Neutrophil (primary cell): ENCODE data around the gene WFIKKN1.

ENCODE experiments used
- H3K27ac ChIP-seq: fragments of 200-600 bp; sonication (generic); 2 replicates; pipeline ENCODE4 v1.5.1; 2016; ENCODE audit warnings: mild to moderate bottlenecking, moderate library complexity
- H3K27me3 ChIP-seq: fragments of 200-600 bp; sonication (generic); 2 replicates; pipeline ENCODE4 v1.6.0; 2016; ENCODE audit warnings: mild to moderate bottlenecking
- H3K36me3 ChIP-seq: fragments of 200-600 bp; sonication (generic); 2 replicates; pipeline ENCODE4 v1.5.1; 2017
- H3K4me1 ChIP-seq, 2 experiments: fragments of 200-600 bp in 1 of 2; sonication (generic) in 1 of 2; 1 replicate in 1 of 2; 2 replicates in 1 of 2; pipeline versions ENCODE4 v1.5.1 to v1.6.1; 2013 to 2016; ENCODE audit warnings: low read depth in 1 of 2, low read length in 1 of 2, mild to moderate bottlenecking in 1 of 2, moderate library complexity in 1 of 2; ENCODE audit not compliant: control insufficient read depth in 1 of 2, insufficient read depth in 1 of 2
- H3K4me3 ChIP-seq, 2 experiments: fragments of 200-600 bp in 1 of 2; sonication (generic) in 1 of 2; 1 replicate in 1 of 2; 2 replicates in 1 of 2; pipeline ENCODE4 v1.5.1; 2013 to 2016; ENCODE audit warnings: low read depth in 1 of 2, low read length in 1 of 2, mild to moderate bottlenecking in 1 of 2, moderate library complexity in 1 of 2
- H3K9me3 ChIP-seq: fragments of 200-600 bp; sonication (generic); 2 replicates; pipeline ENCODE4 v1.5.1; 2016
- TF ChIP-seq, protein P1 (sequence below): fragments of 200-600 bp; sonication (generic); IDR thresholded peaks from 2 replicates; pipeline ENCODE4 v1.5.1; 2016; ENCODE audit warnings: antibody characterized with exemption

The WFIKKN1 gene

DNA sequence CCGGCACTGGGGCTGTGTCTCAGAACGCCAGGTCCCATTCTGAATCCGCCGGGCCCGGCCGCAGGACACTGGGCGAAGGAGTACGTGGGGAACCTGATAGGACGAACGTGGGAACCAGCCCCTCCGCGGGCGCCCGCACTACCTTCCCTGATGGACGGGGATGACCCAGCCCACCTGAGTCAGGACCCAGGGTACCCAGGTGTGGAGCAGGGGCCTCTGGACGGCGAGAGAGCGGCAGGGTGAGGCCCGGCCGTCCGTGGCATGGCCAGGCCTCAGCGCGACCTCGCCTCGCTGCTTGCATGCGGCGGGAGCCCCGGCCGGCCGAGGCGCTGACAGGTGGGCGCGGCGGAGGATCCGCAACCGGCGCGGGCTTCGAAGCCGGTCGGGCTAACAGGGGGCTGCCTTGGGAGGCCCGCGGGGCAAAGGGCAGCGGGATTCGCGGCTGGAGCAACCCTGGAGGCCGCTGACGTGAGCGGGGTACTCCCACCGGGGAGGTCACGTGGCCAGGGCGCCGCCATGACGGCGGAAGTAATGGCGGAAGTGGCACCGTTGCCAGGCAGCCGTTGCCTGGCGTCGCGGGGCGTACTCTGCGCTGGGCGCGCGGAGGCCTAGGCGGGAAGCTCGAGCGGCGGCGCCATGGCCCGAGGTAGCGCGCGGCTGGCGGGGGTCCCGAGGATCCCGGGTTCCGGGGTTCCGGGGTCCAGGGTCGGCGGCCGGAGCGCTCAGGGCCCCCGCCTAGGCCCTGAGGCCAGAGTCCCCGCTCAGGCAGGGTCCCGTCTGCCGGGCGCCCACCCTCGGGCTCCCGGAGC is 18.2 kb downstream of the WFIKKN1 start, which contains the start of gene WDR90:
TSS of gene WDR90 (plus strand) at position 585 of the 809 bp plus-strand sequence. CDS start at position 637, 52 bp downstream.
- peak within 1 kb of the TSS; percentile 78 for H3K27ac ChIP-seq
- H3K9me3 ChIP-seq, result no peaks in the 10 kb centered on the region
- H3K4me1 ChIP-seq, result peaks cover 21 to 31% of the 10 kb centered on the region in 2 experiments
- peak within 1 kb of the TSS; percentile 80 to 84 for H3K4me3 ChIP-seq
- TF ChIP-seq, protein P1, sequence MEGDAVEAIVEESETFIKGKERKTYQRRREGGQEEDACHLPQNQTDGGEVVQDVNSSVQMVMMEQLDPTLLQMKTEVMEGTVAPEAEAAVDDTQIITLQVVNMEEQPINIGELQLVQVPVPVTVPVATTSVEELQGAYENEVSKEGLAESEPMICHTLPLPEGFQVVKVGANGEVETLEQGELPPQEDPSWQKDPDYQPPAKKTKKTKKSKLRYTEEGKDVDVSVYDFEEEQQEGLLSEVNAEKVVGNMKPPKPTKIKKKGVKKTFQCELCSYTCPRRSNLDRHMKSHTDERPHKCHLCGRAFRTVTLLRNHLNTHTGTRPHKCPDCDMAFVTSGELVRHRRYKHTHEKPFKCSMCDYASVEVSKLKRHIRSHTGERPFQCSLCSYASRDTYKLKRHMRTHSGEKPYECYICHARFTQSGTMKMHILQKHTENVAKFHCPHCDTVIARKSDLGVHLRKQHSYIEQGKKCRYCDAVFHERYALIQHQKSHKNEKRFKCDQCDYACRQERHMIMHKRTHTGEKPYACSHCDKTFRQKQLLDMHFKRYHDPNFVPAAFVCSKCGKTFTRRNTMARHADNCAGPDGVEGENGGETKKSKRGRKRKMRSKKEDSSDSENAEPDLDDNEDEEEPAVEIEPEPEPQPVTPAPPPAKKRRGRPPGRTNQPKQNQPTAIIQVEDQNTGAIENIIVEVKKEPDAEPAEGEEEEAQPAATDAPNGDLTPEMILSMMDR, result no peak
- H3K36me3 ChIP-seq, result no peaks in the 10 kb centered on the region
- no peaks in the 10 kb centered on the region for H3K27me3 ChIP-seq

DNA sequence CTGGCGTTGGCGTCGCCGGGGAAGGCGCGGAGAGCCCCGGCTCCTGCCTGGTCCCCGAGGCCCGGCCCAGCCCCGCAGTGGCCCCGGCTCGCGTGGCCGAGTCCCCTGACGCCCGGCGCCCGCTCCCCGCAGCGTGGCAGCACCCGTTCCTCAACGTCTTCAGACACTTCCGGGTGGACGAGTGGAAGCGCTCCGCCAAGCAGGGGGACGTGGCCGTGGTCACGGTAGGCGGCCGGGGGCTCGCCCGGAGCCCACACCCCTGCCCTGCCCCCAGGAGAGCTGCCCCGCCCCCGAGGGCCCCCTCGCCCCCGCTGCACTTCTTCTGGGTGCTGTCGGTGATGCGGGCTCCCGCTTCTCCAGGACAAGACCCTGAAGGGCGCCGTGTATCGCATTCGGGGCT is 18.8 kb downstream of the WFIKKN1 start:
- H3K4me1 ChIP-seq, result peaks cover 21 to 28% of the 10 kb centered on the region in 2 experiments

DNA sequence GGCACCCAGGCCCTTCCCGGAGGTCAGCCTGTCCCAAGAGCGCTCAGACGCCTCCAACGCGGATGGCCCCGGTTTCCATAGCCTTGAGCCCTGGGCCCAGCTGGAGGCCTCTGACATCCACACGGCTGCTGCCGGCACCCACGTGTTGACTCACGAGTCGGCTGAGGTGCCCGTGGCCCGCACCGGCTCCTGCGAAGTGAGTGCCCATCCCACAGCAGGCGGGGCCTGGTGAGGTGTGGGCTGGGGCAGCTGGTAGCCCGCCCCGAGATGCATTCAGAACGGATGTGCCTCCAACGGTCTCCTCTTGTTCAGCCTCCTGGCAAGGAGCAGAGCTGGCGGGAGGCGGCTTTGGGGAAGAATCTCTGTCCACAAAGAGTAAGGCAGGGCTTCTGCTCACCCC is 21.1 kb downstream of the WFIKKN1 start:
- no peak overlapping the region for H3K27ac ChIP-seq
- no peak overlapping the region for H3K4me3 ChIP-seq
- peaks cover 21 to 28% of the 10 kb centered on the region in 2 experiments for H3K4me1 ChIP-seq
- H3K9me3 ChIP-seq, result no peaks in the 10 kb centered on the region
- no peaks in the 10 kb centered on the region for H3K27me3 ChIP-seq
- peaks cover 6% of the 10 kb centered on the region for H3K36me3 ChIP-seq
- TF ChIP-seq, protein P1, result no peak

More for the DNA sequence above, 18.8 kb downstream of the WFIKKN1 start:
- peak overlapping the region; percentile 78 for H3K27ac ChIP-seq
- no peaks in the 10 kb centered on the region for H3K36me3 ChIP-seq
- no peaks in the 10 kb centered on the region for H3K9me3 ChIP-seq
- no peaks in the 10 kb centered on the region for H3K27me3 ChIP-seq
- H3K4me3 ChIP-seq, result peak overlapping the region; percentile 80 to 84
- TF ChIP-seq, protein P1, result no peak

DNA sequence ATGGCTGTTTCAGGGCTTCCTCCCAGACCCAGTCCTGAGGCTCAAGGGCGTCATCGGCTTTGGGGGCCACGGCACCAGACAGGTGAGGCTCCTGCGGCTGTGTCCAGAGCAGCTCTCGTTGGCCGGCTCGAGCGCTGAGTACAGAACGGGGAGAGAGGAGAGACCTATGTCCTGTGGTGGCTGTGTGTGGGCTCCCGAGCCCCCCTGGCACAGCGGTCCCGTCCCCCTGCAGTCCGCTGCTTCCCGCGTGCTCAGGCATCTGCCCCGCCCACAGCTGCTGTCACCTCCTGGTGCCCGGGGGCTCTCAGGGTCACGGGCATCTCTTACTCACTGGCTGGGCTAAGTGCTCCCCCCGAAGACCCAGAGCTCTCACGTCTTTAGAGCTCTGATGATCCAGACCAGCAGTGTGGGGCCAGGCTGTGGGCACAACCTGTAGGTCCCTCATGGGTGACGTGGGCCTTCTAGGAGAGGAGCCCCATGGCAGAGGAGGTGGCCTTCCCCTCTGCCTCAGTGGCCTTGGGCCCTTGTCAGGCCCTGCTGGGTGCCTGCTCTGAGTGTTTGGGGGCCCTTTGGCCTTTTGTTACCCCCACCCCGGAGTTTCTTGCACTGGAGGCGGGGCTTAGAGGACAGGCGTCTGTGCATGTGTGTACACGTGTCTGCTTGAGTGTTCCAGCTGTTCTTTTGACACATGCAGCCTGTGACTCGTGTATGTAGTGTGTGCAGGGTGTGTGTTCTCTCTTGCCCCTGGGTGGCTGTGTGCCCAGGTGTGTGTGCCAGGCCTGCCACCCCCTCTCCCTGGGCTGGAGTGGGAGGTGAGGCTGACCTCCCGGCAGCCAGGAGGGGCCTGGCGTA is 21.9 kb downstream of the WFIKKN1 start:
- H3K4me1 ChIP-seq, result peaks cover 21 to 26% of the 10 kb centered on the region in 2 experiments

DNA sequence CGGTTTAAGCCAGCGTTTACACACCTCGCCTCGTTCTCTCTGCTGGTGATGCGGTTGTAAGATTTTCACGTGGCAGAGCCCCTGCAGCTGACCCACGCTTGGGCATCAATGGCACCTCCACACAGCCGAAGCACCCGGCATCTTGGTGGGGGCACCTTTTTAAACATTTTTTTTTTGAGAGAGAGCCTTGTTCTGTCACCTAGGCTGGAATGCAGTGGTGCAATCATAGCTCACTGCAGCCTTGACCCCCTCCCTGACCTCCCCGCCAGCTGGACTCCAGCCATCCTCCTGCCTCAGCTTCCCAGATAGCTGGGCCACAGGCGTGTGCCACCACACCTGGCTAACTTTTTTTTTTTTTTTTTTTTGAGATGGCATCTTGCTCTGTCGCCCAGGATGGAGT is 23.2 kb downstream of the WFIKKN1 start:
- no peak overlapping the region for H3K27ac ChIP-seq
- no peaks in the 10 kb centered on the region for H3K9me3 ChIP-seq
- H3K4me1 ChIP-seq, result peaks cover 9 to 12% of the 10 kb centered on the region in 2 experiments
- H3K36me3 ChIP-seq, result peaks cover 6% of the 10 kb centered on the region
- TF ChIP-seq, protein P1, result no peak
- no peak overlapping the region for H3K4me3 ChIP-seq
- H3K27me3 ChIP-seq, result no peaks in the 10 kb centered on the region

More for the DNA sequence above, 21.9 kb downstream of the WFIKKN1 start:
- TF ChIP-seq, protein P1, result no peak
- H3K9me3 ChIP-seq, result no peaks in the 10 kb centered on the region
- no peaks in the 10 kb centered on the region for H3K27me3 ChIP-seq
- no peak overlapping the region for H3K27ac ChIP-seq
- H3K4me3 ChIP-seq, result no peak overlapping the region
- peaks cover 6% of the 10 kb centered on the region for H3K36me3 ChIP-seq
